Muscle layer of duodenum (tissue), 2 donors: ENCODE measurements around the gene STK17A.
"Not testable (repeated sequence)": the region's sequence is repeated elsewhere in the genome, so short reads cannot be mapped to it uniquely, and the experiment has no call there.

Experiments
- H3K27ac ChIP-seq: one replicate; pipeline ENCODE4 v1.7.0; 2013; ENCODE audit warnings: mild to moderate bottlenecking, low read length
- H3K27me3 ChIP-seq: one replicate; pipeline ENCODE4 v1.7.0; 2013; ENCODE audit warnings: low read depth, mild to moderate bottlenecking, control low read depth, low read length
- H3K36me3 ChIP-seq, 2 donors: one replicate each; pipeline ENCODE4 v1.7.0; 2013; ENCODE audit warnings: low read length in 2 of 2, control low read depth in 1 of 2, mild to moderate bottlenecking in 1 of 2; ENCODE audit not compliant: insufficient read depth in 2 of 2, control insufficient read depth in 1 of 2
- H3K4me1 ChIP-seq, 2 donors: one replicate each; pipeline ENCODE4 v1.7.0; 2013; ENCODE audit warnings: low read length in 2 of 2, mild to moderate bottlenecking in 2 of 2, control low read depth in 1 of 2, moderate library complexity in 1 of 2; ENCODE audit not compliant: insufficient read depth in 2 of 2, control insufficient read depth in 1 of 2
- H3K4me3 ChIP-seq, 2 donors: one replicate each; pipeline ENCODE4 v1.7.0; 2013; ENCODE audit warnings: low read length in 2 of 2, low read depth in 1 of 2, mild to moderate bottlenecking in 1 of 2
- H3K9me3 ChIP-seq, 2 donors: one replicate each; pipeline ENCODE4 v1.7.0; 2013; ENCODE audit warnings: low read length in 2 of 2, control low read depth in 1 of 2, mild to moderate bottlenecking in 1 of 2; ENCODE audit not compliant: control insufficient read depth in 1 of 2
- donor health status: healthy.

Gene STK17A

DNA sequence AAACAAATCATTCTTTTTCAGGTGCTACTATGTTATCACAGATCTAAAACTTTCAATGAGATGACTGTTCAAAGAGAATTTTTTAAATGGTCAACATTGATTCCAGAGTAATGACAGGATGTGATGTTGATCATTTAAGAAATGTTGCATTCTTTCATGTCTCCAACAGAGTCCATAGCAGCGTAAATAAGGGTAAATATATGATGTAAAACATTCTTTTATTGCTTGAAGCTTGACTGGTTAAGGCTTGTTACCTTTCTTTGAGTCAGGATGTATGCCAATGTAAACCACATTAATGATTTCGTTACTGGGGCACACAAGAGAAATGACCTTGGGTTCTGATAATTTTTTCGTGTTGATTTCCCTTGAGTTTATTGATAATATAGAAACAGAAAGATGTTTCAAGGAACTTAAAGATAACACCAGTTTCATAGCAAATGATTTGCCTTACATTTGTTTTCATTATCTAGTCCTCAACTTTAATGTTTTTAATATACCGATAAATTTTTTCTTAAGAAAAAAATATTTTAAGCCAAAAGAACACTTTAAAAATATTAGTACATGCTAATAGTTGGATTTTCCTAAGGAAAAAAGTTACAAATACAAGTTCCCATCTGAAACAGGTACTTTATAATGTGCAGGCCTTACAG, 3.5 kb downstream of the STK17A start:
- Histone ChIP-seq H3K27ac (no peak overlapping the region), H3K27me3 (no peaks in the 10 kb centered on the region), H3K4me3 (no peak overlapping the region), H3K9me3 (no peaks in the 10 kb centered on the region), H3K4me1 (peaks cover 0 to 16% of the 10 kb centered on the region in 2 donors), H3K36me3 (peaks cover 0 to 11% of the 10 kb centered on the region in 2 donors)

GRCh38 chr7:43588477-43589132, 5.7 kb downstream of the STK17A start:
- H3K9me3 ChIP-seq: no peaks in the 10 kb centered on the region
- no peaks in the 10 kb centered on the region for H3K27me3 ChIP-seq
- peaks cover 0 to 11% of the 10 kb centered on the region in 2 donors for H3K4me1 ChIP-seq
- no peak overlapping the region for H3K27ac ChIP-seq
- no peak overlapping the region for H3K4me3 ChIP-seq
- peaks cover 0 to 5% of the 10 kb centered on the region in 2 donors for H3K36me3 ChIP-seq

DNA sequence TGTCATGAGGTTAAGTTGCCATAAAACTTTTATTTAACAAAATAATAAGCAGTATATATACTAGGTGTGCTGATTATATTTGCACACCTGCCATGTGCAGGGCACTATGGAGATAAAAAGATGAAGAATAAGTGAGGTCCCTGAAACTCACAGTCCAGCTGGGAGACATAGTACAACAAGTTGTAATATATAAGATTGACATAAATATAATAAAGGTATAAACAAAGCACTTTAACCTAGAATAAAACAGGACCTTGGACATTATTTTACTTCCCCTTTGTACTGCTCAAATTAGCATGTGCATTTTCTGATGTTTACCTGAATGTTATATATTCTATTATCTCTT, 6.2 kb downstream of the STK17A start:
- no peak overlapping the region for H3K4me3 ChIP-seq
- peaks cover 0 to 11% of the 10 kb centered on the region in 2 donors for H3K4me1 ChIP-seq
- H3K9me3 ChIP-seq: no peaks in the 10 kb centered on the region
- peaks cover 0 to under 1% of the 10 kb centered on the region in 2 donors for H3K36me3 ChIP-seq
- no peaks in the 10 kb centered on the region for H3K27me3 ChIP-seq
- no peak overlapping the region for H3K27ac ChIP-seq

- no peaks in the 10 kb centered on the region for H3K9me3 ChIP-seq
- no peak overlapping the region for H3K27ac ChIP-seq
- peaks cover 0 to 6% of the 10 kb centered on the region in 2 donors for H3K4me1 ChIP-seq
- H3K27me3 ChIP-seq: no peaks in the 10 kb centered on the region
- no peaks in the 10 kb centered on the region for H3K36me3 ChIP-seq
- H3K4me3 ChIP-seq: no peak overlapping the region
These were observed 6.8 kb downstream of the STK17A start for GRCh38 chr7:43589728-43590127.

DNA sequence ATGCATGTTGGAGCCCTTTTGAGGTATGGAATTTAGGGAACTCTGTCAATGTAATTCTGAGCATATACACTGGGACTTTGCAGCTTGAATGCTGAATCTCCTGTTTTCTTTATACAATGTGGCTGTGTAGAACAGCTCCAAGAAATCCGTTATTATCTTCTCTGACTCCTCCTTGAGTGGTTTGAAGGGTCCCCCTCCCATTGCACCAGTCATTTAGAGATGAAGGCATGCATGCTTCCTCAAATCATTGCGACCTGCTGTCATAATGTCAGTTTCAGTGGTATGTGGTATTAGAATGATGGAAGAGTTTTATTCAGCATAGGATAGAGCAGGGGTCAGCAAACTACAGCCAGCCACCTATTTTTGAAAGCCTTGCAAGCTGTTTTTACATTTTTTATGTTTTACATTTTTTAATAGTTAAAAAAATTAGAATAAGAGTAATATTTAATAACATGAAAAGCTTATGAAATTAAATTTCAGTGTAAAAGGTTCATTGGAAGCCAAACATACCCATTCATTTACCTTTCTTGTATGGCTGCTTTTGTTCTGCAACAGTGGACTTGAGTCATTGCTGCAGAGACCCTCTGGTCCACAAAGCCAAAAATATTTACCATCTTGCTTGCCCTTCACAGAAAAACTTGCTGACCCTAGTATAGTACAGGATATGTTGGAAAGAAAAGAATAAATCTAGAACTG, 8.1 kb downstream of the STK17A start:
- Histone ChIP-seq H3K27ac (no peak overlapping the region), H3K27me3 (no peaks in the 10 kb centered on the region), H3K9me3 (no peaks in the 10 kb centered on the region), H3K4me3 (no peak overlapping the region), H3K4me1 (peaks cover 0 to 2% of the 10 kb centered on the region in 2 donors), H3K36me3 (no peaks in the 10 kb centered on the region)

- no peak overlapping the region for H3K4me3 ChIP-seq
- H3K9me3 ChIP-seq: no peaks in the 10 kb centered on the region
- peaks cover 0 to 2% of the 10 kb centered on the region in 2 donors for H3K4me1 ChIP-seq
- H3K27me3 ChIP-seq: no peaks in the 10 kb centered on the region
- H3K27ac ChIP-seq: no peak overlapping the region
- H3K36me3 ChIP-seq: no peaks in the 10 kb centered on the region
These were observed 8.8 kb downstream of the STK17A start for GRCh38 chr7:43591558-43592180.

- H3K9me3 ChIP-seq: no peaks in the 10 kb centered on the region
- H3K27me3 ChIP-seq: no peaks in the 10 kb centered on the region
- H3K4me1 ChIP-seq: peaks cover 0 to 2% of the 10 kb centered on the region in 2 donors
- peaks cover 5% of the 10 kb centered on the region in 2 donors for H3K36me3 ChIP-seq
- H3K27ac ChIP-seq: no peak overlapping the region
- no peak overlapping the region for H3K4me3 ChIP-seq
These were observed 9.4 kb downstream of the STK17A start for GRCh38 chr7:43592326-43592725.

- H3K27ac ChIP-seq: no peak overlapping the region
- peaks cover 0 to 2% of the 10 kb centered on the region in 2 donors for H3K4me1 ChIP-seq
- no peaks in the 10 kb centered on the region for H3K9me3 ChIP-seq
- no peak overlapping the region for H3K4me3 ChIP-seq
- H3K36me3 ChIP-seq: peaks cover 5 to 9% of the 10 kb centered on the region in 2 donors
- no peaks in the 10 kb centered on the region for H3K27me3 ChIP-seq
These were observed 10.1 kb downstream of the STK17A start for GRCh38 chr7:43593010-43593409.

DNA sequence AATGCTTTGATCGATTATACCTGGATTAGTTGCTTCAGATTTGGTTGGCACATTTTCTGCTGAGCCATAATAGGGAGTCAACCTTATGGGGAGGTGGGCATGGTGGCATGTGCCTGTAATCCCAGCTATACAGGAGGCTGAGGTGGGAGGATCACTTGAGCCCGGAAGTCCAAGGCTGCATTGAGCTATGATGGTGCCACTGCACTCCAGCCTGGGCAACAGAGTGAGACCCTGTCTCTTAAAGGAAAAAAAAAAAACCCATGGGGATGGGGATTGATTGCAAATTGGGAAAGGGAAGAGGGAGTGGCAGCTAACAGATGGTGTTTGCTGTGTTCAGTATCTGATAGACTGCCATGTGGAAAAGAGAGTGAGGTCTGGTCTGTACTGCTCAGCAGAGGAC, 11.1 kb downstream of the STK17A start:
- Histone ChIP-seq H3K4me1 (peaks cover 0 to 2% of the 10 kb centered on the region in 2 donors), H3K9me3 (no peaks in the 10 kb centered on the region), H3K4me3 (no peak overlapping the region), H3K27ac (no peak overlapping the region), H3K36me3 (peaks cover 5 to 12% of the 10 kb centered on the region in 2 donors), H3K27me3 (no peaks in the 10 kb centered on the region)

DNA sequence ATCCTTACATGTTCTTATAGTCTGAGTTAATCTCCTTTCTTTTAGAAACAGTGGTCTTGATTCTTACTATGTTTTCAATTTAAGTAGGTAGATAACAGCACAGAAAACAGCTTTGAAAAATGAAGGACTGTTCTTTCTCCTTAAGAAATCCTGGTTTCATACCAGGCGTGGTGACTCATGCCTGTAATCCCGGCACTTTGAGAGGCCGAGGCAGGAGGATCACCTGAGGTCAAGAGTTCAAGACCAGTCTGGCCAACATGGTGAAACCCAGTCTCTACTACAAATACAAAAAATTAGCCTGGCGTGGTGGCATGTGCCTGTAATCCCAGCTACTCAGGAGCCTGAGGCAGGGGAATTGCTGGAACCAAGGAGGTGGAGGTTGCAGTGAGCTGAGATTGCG, 13.5 kb downstream of the STK17A start:
- H3K4me3 ChIP-seq, H3K4me1 ChIP-seq, H3K9me3 ChIP-seq, H3K27me3 ChIP-seq, H3K27ac ChIP-seq: not testable (repeated sequence)
- peaks cover 5 to 13% of the 10 kb centered on the region in 2 donors for H3K36me3 ChIP-seq

DNA sequence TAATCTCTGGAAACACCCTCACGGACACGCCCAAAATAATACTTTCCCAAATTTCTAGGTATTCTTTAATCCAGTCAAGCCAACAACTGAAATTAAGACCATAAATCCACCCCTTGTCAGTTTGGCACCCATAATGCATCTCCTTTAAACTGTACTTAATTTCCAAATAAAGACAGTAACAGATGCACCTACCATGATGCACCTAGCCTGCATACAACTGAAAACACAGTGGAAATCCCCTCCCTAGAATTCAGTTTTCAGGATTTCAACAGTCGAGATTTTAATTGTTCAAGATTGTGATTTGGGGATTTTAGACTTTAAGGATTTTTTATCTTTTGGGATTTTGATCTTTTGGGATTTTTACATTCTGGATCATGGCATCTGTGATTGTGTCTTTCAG, 17.1 kb downstream of the STK17A start:
- Histone ChIP-seq H3K4me1 (peaks cover 0 to 5% of the 10 kb centered on the region in 2 donors), H3K27me3 (no peaks in the 10 kb centered on the region), H3K4me3 (no peak overlapping the region), H3K9me3 (no peaks in the 10 kb centered on the region), H3K27ac (no peak overlapping the region), H3K36me3 (peaks cover 5 to 13% of the 10 kb centered on the region in 2 donors)
